ENCODE results near the gene NEFH. TPM values are rescaled to one million over a fixed set of nuclear protein-coding genes. Genes with fewer than 3 reads are reported as not detected.

NEFH gene
- polyA plus RNA-seq, 1 donor from 2014 or later: 0.98 TPM

- Mint-ChIP-seq H3K9me3 (peaks cover 0 to 5% (median 2%) of the 10 kb centered on the region in 3 donors), H3K4me3 (no peak overlapping the region), H3K36me3 (peaks cover 14% of the 10 kb centered on the region), H3K4me1 (peaks cover 0 to 3% (median 0%) of the 10 kb centered on the region in 3 donors), H3K27ac (no peak overlapping the region), H3K27me3 (no peaks in the 10 kb centered on the region)
Measured at GRCh38 chr22:29531419-29531818, 51.4 kb downstream of the NEFH start.

GRCh38 chr22:29536411-29536810 lies 56.4 kb downstream of the NEFH start:
- H3K27ac Mint-ChIP-seq: no peak overlapping the region
- H3K4me3 Mint-ChIP-seq: no peak overlapping the region
- peaks cover 18% of the 10 kb centered on the region for H3K36me3 Mint-ChIP-seq
- no peaks in the 10 kb centered on the region for H3K27me3 Mint-ChIP-seq
- H3K4me1 Mint-ChIP-seq: peaks cover 0 to 3% (median 0%) of the 10 kb centered on the region in 3 donors
- peaks cover 0 to 5% (median 2%) of the 10 kb centered on the region in 3 donors for H3K9me3 Mint-ChIP-seq

- Mint-ChIP-seq H3K36me3 (peaks cover 11% of the 10 kb centered on the region), H3K27ac (no peak overlapping the region), H3K27me3 (no peaks in the 10 kb centered on the region), H3K9me3 (peaks cover 0 to under 1% (median under 1%) of the 10 kb centered on the region in 3 donors), H3K4me1 (peaks cover 4 to 6% (median 5%) of the 10 kb centered on the region in 3 donors), H3K4me3 (no peak overlapping the region)
Measured at GRCh38 chr22:29539105-29539504, 59.1 kb downstream of the NEFH start.

Other genes starting within 250 kb of the NEFH start
- 9.7 TPM for gene RHBDD3, start 212.2 kb upstream of the NEFH start, polyA plus RNA-seq
- 211 TPM for gene EWSR1, start 211.9 kb upstream of the NEFH start, polyA plus RNA-seq
- 0.46 TPM for gene GAS2L1, start 173.6 kb upstream of the NEFH start, polyA plus RNA-seq
- gene RASL10A, start 164.5 kb upstream of the NEFH start, polyA plus RNA-seq: not detected
- gene AP1B1, start 91.6 kb upstream of the NEFH start, polyA plus RNA-seq: 45.9 TPM
- not detected for gene RFPL1, start 41.6 kb upstream of the NEFH start, polyA plus RNA-seq
- gene THOC5, start 73.5 kb downstream of the NEFH start, polyA plus RNA-seq: 30.1 TPM
- gene NIPSNAP1, start 100.9 kb downstream of the NEFH start, polyA plus RNA-seq: 41.6 TPM
- 17.7 TPM for gene NF2, start 123.4 kb downstream of the NEFH start, polyA plus RNA-seq
- 0.11 TPM for gene CABP7, start 239.8 kb downstream of the NEFH start, polyA plus RNA-seq